Motor neuron (in vitro differentiated cells): ENCODE measurements around the gene MARK3. TPM values are rescaled to one million over a fixed set of nuclear protein-coding genes. Genes with fewer than 3 reads are reported as not detected.

Experiments used
- ATAC-seq, 8 experiments: fragments of 200-7000 bp; cut with Tn5 transposase; replicated peaks in 6 of 8; 2 replicates each; pipeline ENCODE4 v1.8.0; 2021; ENCODE audit warnings: mild to moderate bottlenecking in 8 of 8, moderate library complexity in 8 of 8
- H3K27ac ChIP-seq, 2 donors: fragments of 250-450 bp; sonication (Bioruptor Pico); 2 replicates each; pipeline ENCODE4 v1.9.0; 2021; ENCODE audit warnings: antibody characterized with exemption in 2 of 2, mild to moderate bottlenecking in 2 of 2, moderate library complexity in 1 of 2
- H3K4me1 ChIP-seq, 2 donors: fragments of 250-450 bp; sonication (Bioruptor Pico); replicated peaks in 1 of 2; 2 replicates each; pipeline ENCODE4 v1.6.1; 2021; ENCODE audit warnings: antibody characterized with exemption in 2 of 2, mild to moderate bottlenecking in 2 of 2, moderate library complexity in 1 of 2
- H3K4me3 ChIP-seq, 5 donors: fragments of 250-450 bp; sonication (Bioruptor Pico); 2 replicates each; pipeline ENCODE4 v1.9.0; 2021; ENCODE audit warnings: antibody characterized with exemption in 5 of 5, mild to moderate bottlenecking in 5 of 5, moderate library complexity in 4 of 5
- WGBS, 10 experiments: fragments of 450-650 bp; shearing (Covaris generic); methylation state at CpG; one replicate each; pipeline ENCODE4 v1.0.0; 2022; 5-methylcytosine and 5-hydroxymethylcytosine counted together
- in situ Hi-C, 9 experiments: fragments of 400-800 bp; cut with MboI; loops; one replicate each; pipeline ENCODE4 v1.15.0; 2021; ENCODE audit warnings: low sequenced_read_pairs in 9 of 9, low pct_unique_long_range_greater_than_20kb in 2 of 9; ENCODE audit not compliant: unreplicated experiment in 9 of 9
- total RNA-seq, 8 experiments: library from RNA; unstranded; fragments of 300-600 nt; gene quantifications; 2 replicates each; pipeline versions ENCODE4 v1.2.3 to v1.2.4, GENCODE V29; 2022

MARK3 gene
- total RNA-seq, result 100 to 1,000 TPM in 3 of 8 experiments, 10 to 100 TPM in 5; 62.8 to 149 (median 74.2) TPM

DNA sequence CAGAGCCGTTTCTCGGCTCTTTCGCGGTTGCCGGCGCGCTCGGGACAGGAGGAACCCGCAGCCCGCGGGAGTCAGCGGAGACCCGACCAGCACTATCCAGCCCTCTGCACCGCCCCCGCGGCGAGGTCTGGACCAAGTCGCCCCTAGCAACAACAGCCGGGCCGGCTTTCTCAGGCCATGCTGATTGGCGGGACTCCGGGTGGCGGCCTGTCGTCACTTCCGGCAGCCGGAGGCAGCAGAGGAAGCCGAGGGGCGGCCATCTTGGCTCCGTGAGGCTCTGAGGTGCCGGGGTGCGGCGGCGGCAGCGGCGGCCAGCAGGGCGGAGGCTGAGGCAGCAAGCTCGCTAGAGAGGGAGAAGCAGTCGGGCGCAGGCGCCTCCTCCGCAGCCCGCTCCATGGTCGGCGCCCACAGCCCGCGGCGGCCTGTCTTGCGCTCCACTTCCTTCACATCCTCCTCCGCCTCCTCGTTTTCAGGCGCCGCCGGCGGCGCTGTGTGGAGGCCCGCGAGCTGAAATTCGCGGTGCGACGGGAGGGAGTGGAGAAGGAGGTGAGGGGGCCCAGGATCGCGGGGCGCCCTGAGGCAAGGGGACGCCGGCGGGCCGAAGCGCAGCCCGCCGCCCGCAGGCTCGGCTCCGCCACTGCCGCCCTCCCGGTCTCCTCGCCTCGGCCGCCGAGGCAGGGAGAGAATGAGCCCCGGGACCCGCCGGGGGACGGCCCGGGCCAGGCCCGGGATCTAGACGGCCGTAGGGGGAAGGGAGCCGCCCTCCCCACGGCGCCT, at the start of gene MARK3:
Gene MARK3 (plus strand): TSS at position 264 of the 777 bp plus-strand sequence. CDS start 615 bp downstream, outside the sequence.
- whole genome bisulfite sequencing, 10 experiments, result 0 to 2% (median 1%) methylated on average over 3 to 19 of the region's 91 CpGs; no CpG with 5 or more reads in 6 of the 10 experiments
- in situ Hi-C loops, result no loop called here
- ATAC-seq, result peak; percentile 90 to 99 (median 98)

DNA sequence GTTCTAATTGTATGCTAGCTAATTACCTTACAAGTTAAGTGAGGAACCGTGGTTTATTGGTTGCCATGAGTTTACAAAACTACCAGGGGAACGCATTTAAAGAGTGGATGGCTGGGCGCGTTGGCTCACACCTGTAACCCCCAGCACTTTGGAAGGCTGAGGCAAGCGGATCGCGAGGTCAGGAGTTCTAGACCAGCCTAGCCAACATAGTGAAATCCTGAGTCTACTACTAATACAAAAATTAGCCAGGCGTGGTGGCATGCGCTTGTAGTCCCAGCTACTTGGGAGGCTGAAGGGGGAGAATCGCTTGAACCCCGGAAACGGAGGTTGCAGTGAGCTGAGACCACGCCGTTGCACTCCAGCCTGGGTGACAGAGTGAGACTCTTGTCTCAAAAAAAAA, 49.0 kb upstream of the MARK3 start:
- in situ Hi-C loops, result no loop called here
- no peak overlapping the region for H3K27ac ChIP-seq
- peak overlapping the region in 1 of 5 donors; percentile 86 for H3K4me3 ChIP-seq
- WGBS, 10 experiments, result 88 to 100% (median 96%) methylated on average over 1 to 11 of the region's 14 CpGs; no CpG with 5 or more reads in 2 of the 10 experiments
- ATAC-seq, result no peak
- H3K4me1 ChIP-seq, result peaks cover 12 to 18% of the 10 kb centered on the region in 2 donors

More for the DNA sequence above, at the start of gene MARK3:
- Histone ChIP-seq H3K4me3 (peak within 1 kb of the TSS; percentile 79 to 97 (median 83)), H3K27ac (peak within 1 kb of the TSS; percentile 93 to 95), H3K4me1 (peaks cover 6 to 19% of the 10 kb centered on the region in 2 donors)

GRCh38 chr14:103337794-103338193, 47.4 kb upstream of the MARK3 start:
- Histone ChIP-seq H3K4me3 (no peak overlapping the region), H3K27ac (no peak overlapping the region), H3K4me1 (peaks cover 7 to 9% of the 10 kb centered on the region in 2 donors)
- WGBS, 10 experiments, result 41 to 100% (median 97%) methylated on average over 1 to 3 of the region's 3 CpGs
- ATAC-seq, result no peak
- in situ Hi-C loops, result no loop called here

- Histone ChIP-seq H3K27ac (no peak overlapping the region), H3K4me1 (peaks cover 7 to 8% of the 10 kb centered on the region in 2 donors), H3K4me3 (no peak overlapping the region)
- ATAC-seq, result no peak
- WGBS, 10 experiments, result 82 to 100% (median 100%) methylated on average over 1 to 6 of the region's 6 CpGs; no CpG with 5 or more reads in 1 of the 10 experiments
- in situ Hi-C loops, result no loop called here
Measured at GRCh38 chr14:103339561-103339960, 45.7 kb upstream of the MARK3 start.

GRCh38 chr14:103340480-103341212, 44.6 kb upstream of the MARK3 start:
- in situ Hi-C loops, result no loop called here
- no peak overlapping the region for H3K27ac ChIP-seq

GRCh38 chr14:103341250-103342129, 43.7 kb upstream of the MARK3 start:
- in situ Hi-C loops, result no loop called here
- 61 to 100% (median 92%) methylated on average over 2 to 5 of the region's 5 CpGs for WGBS, 10 experiments
- Histone ChIP-seq H3K27ac (no peak overlapping the region), H3K4me3 (no peak overlapping the region), H3K4me1 (no peaks in the 10 kb centered on the region)
- no peak for ATAC-seq

More at GRCh38 chr14:103340480-103341212, 44.6 kb upstream of the MARK3 start:
- H3K4me3 ChIP-seq, result no peak overlapping the region
- no peak for ATAC-seq
- peaks cover 4 to 6% of the 10 kb centered on the region in 2 donors for H3K4me1 ChIP-seq
- WGBS, 10 experiments, result 68 to 100% (median 95%) methylated on average over 1 to 6 of the region's 6 CpGs

- Histone ChIP-seq H3K4me1 (no peaks in the 10 kb centered on the region), H3K4me3 (no peak overlapping the region), H3K27ac (no peak overlapping the region)
- in situ Hi-C loops, result no loop called here
- WGBS, 10 experiments, result 67 to 98% (median 95%) methylated on average over 1 to 4 of the region's 4 CpGs; no CpG with 5 or more reads in 2 of the 10 experiments
- ATAC-seq, result peak in 2 of 8 experiments; percentile 1 to 2
Measured at GRCh38 chr14:103343164-103343879, 41.9 kb upstream of the MARK3 start.

- WGBS, 10 experiments, result 51 to 100% (median 89%) methylated on average over 2 to 4 of the region's 5 CpGs
- H3K4me3 ChIP-seq, result no peak overlapping the region
- peak in 2 of 8 experiments; percentile 2 to 6 for ATAC-seq
- in situ Hi-C loops, result no loop called here
- no peaks in the 10 kb centered on the region for H3K4me1 ChIP-seq
- H3K27ac ChIP-seq, result no peak overlapping the region
Measured at GRCh38 chr14:103343905-103344797, 41.1 kb upstream of the MARK3 start.

GRCh38 chr14:103346286-103346685, 38.9 kb upstream of the MARK3 start:
- peak in 2 of 8 experiments; percentile 2 for ATAC-seq
- Histone ChIP-seq H3K4me1 (no peaks in the 10 kb centered on the region), H3K4me3 (no peak overlapping the region), H3K27ac (no peak overlapping the region)
- in situ Hi-C loops, result no loop called here
- WGBS, 10 experiments, result 25 to 100% (median 58%) methylated on average over 1 to 3 of the region's 3 CpGs; no CpG with 5 or more reads in 2 of the 10 experiments

GRCh38 chr14:103347091-103347815, 38.0 kb upstream of the MARK3 start:
- H3K27ac ChIP-seq, result no peak overlapping the region
- no peaks in the 10 kb centered on the region for H3K4me1 ChIP-seq
- 52 to 91% (median 69%) methylated on average over 3 to 12 of the region's 12 CpGs; no CpG with 5 or more reads in 1 of the 10 experiments for WGBS, 10 experiments
- peak in 5 of 8 experiments; percentile 5 to 24 (median 14) for ATAC-seq
- H3K4me3 ChIP-seq, result no peak overlapping the region
- in situ Hi-C loops, result no loop called here

DNA sequence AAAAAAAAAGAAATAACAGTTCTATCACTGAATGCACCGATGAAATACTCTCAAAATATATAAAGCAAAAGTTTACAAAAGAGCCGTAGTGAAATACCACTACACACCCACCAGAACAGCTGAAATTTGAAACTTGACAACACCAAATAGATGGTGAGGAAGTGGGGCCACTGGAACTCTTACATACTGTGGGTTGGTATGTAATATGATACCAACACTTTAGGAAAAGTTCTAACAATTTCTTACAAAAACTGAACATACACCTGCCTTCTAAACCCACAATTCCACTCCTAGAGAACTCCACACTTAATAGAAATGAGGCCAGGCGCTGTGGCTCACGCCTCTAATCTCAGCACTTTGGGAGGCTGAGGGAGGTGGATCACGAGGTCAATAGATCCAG, 37.1 kb upstream of the MARK3 start:
- WGBS, 10 experiments, result 60 to 100% (median 81%) methylated on average over 1 to 5 of the region's 5 CpGs; no CpG with 5 or more reads in 2 of the 10 experiments
- in situ Hi-C loops, result no loop called here
- no peaks in the 10 kb centered on the region for H3K4me1 ChIP-seq
- H3K4me3 ChIP-seq, result no peak overlapping the region
- peak in 1 of 8 experiments; percentile 13 for ATAC-seq
- no peak overlapping the region for H3K27ac ChIP-seq
